ENCODE data around the gene ARHGAP22. TPM values are rescaled to one million over a fixed set of nuclear protein-coding genes. Genes with fewer than 3 reads are reported as not detected.

Gene ARHGAP22
- total RNA-seq, 4 donors from 2014 or later = 3.2 to 24.0 (median 9.9) TPM

- no peak for TF ChIP-seq CTCF (IDR thresholded peaks at IDR 0.05)
- DNase-seq (ENCODE audit: low spot score) = no peak
- no peak for ATAC-seq (ENCODE audit: low FRiP score)
Measured at GRCh38 chr10:48526011-48526821, 78.7 kb downstream of the ARHGAP22 start.

GRCh38 chr10:48525113-48525512 lies 79.8 kb downstream of the ARHGAP22 start:
- no peak for TF ChIP-seq CTCF (IDR thresholded peaks at IDR 0.05)
- DNase-seq (ENCODE audit: low spot score) (no peak), ATAC-seq (ENCODE audit: low FRiP score) (no peak)

GRCh38 chr10:48523820-48524758 lies 80.8 kb downstream of the ARHGAP22 start:
- ATAC-seq (ENCODE audit: low FRiP score) (peak; percentile 21), DNase-seq (ENCODE audit: low spot score) (no peak)
- no peak for TF ChIP-seq CTCF (IDR thresholded peaks at IDR 0.05)

GRCh38 chr10:48523212-48523819 lies 81.6 kb downstream of the ARHGAP22 start:
- no peak for TF ChIP-seq CTCF (IDR thresholded peaks at IDR 0.05)
- ATAC-seq (ENCODE audit: low FRiP score) (peak; percentile 77), DNase-seq (ENCODE audit: low spot score) (no peak)

- ATAC-seq (ENCODE audit: low FRiP score) (no peak), DNase-seq (ENCODE audit: low spot score) (no peak)
- TF ChIP-seq CTCF (IDR thresholded peaks at IDR 0.05) = no peak
Measured at GRCh38 chr10:48522011-48522765, 82.7 kb downstream of the ARHGAP22 start.

- no peak for DNase-seq (ENCODE audit: low spot score)
- no peak for TF ChIP-seq CTCF (IDR thresholded peaks at IDR 0.05)
- ATAC-seq (ENCODE audit: low FRiP score) = no peak
Measured at GRCh38 chr10:48520594-48520993, 84.3 kb downstream of the ARHGAP22 start.

All from omental fat pad (tissue), 4 donors.